ENCODE measurements around the gene DSCAM. TPM values are rescaled to one million over a fixed set of nuclear protein-coding genes. Genes with fewer than 3 reads are reported as not detected.
"Not testable (repeated sequence)": the region's sequence is repeated elsewhere in the genome, so short reads cannot be mapped to it uniquely, and the experiment has no call there.

The DSCAM gene
- total RNA-seq, 2 experiments from 2014 or later, result not detected

DNA sequence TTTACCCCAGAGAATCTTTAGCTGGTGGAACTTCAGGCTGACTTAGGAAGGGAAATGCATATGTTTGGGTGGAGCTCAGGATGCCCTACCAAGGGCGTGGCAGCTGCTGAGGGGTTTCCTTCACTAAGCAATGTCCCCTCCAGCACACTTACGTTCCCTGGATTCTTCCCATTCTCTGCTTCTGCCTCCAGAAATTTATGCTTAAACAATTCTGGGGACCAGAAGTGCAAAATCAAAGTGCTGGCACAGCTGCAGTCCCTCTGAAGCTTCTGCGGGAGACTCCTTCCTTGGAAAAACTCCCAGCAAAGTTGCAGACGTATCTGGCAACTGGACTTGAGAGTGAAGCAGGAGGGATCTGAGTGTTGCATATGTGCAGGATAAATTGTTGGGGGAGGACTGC, 576.9 kb downstream of the DSCAM start:
- Mint-ChIP-seq H3K36me3 (ENCODE audit: low read depth) (no peaks in the 10 kb centered on the region), H3K9me3 (peaks cover 2% of the 10 kb centered on the region), H3K4me1 (ENCODE audit: low read depth) (no peaks in the 10 kb centered on the region), H3K27ac (no peak overlapping the region), H3K27me3 (no peaks in the 10 kb centered on the region), H3K4me3 (no peak overlapping the region)
- no peaks in the 10 kb centered on the region for H3K27me3 ChIP-seq (ENCODE audit: control insufficient read depth in 1 of 2, insufficient read depth in 2 of 2, low read length in 2 of 2)
- no peak overlapping the region for H3K27ac ChIP-seq (ENCODE audit: low read depth in 1 of 2, low read length in 2 of 2)
- ATAC-seq (ENCODE audit: poor library complexity) (no peak), DNase-seq (no peak)
- no peak overlapping the region for H3K4me3 ChIP-seq (ENCODE audit: low read length)
- CTCF ChIA-PET, result no interaction called here
- no peaks in the 10 kb centered on the region for H3K36me3 ChIP-seq (ENCODE audit: insufficient read depth, low read length)
- TF ChIP-seq, protein P1, sequence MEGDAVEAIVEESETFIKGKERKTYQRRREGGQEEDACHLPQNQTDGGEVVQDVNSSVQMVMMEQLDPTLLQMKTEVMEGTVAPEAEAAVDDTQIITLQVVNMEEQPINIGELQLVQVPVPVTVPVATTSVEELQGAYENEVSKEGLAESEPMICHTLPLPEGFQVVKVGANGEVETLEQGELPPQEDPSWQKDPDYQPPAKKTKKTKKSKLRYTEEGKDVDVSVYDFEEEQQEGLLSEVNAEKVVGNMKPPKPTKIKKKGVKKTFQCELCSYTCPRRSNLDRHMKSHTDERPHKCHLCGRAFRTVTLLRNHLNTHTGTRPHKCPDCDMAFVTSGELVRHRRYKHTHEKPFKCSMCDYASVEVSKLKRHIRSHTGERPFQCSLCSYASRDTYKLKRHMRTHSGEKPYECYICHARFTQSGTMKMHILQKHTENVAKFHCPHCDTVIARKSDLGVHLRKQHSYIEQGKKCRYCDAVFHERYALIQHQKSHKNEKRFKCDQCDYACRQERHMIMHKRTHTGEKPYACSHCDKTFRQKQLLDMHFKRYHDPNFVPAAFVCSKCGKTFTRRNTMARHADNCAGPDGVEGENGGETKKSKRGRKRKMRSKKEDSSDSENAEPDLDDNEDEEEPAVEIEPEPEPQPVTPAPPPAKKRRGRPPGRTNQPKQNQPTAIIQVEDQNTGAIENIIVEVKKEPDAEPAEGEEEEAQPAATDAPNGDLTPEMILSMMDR (IDR thresholded peaks at IDR 0.05), result no peak
- H3K4me1 ChIP-seq (ENCODE audit: insufficient read depth, low read length), result no peaks in the 10 kb centered on the region
- H3K9me3 ChIP-seq (ENCODE audit: control insufficient read depth in 1 of 2, insufficient read depth in 1 of 2, low read length in 2 of 2), result peaks cover 0 to 9% of the 10 kb centered on the region in 2 experiments
- POLR2A ChIA-PET, result no interaction called here
- intact Hi-C loops (cut with DNase I, micrococcal nuclease), result no loop called here

DNA sequence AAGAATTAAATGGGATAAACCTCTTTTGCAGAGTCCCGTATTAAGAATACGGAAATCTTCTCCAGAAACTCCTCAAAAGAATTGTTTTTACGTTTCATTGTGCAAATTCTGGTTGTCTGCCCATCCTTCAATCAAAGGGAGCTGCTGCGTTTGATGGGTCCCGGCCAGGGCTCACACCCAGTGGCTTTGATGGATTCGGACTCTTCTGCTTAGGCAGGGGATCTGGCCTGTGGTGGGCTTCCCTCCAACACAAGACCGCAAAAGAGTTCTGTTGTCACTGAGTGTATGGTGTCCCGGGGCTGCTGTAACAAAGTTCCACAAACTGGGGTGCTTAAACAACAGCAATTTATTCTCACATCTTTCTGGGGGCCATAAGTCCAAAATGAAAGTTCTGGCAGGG, 577.7 kb downstream of the DSCAM start:
- TF ChIP-seq, protein P1 (IDR thresholded peaks at IDR 0.05), result no peak

DNA sequence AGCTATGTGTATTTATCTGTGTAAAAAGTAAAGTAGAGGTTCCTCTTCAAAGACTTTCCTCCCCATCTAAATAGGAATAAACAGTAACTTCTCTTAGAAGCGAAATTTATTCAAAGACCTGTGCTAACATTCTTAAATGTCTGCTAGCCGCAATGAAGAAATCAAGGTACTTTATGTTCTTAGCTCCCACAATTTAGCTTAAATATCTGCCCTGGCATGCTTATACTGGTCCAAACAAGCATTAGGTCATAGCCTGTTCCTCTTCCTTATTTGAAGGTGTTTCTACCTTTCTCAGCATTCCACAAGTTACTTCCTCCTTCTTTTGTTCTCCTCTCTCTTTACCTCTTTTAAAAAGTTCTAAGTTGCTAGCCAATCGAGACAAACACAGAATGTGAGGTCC, 588.5 kb downstream of the DSCAM start:
- H3K36me3 ChIP-seq (ENCODE audit: insufficient read depth, low read length); H3K27me3 Mint-ChIP-seq; H3K27ac ChIP-seq (ENCODE audit: low read depth in 1 of 2, low read length in 2 of 2); H3K27me3 ChIP-seq (ENCODE audit: control insufficient read depth in 1 of 2, insufficient read depth in 2 of 2, low read length in 2 of 2); H3K9me3 ChIP-seq (ENCODE audit: control insufficient read depth in 1 of 2, insufficient read depth in 1 of 2, low read length in 2 of 2); H3K36me3 Mint-ChIP-seq (ENCODE audit: low read depth); intact Hi-C loops (cut with DNase I, micrococcal nuclease); H3K4me1 Mint-ChIP-seq (ENCODE audit: low read depth); H3K4me3 ChIP-seq (ENCODE audit: low read length); H3K4me1 ChIP-seq (ENCODE audit: insufficient read depth, low read length); DNase-seq; ATAC-seq (ENCODE audit: poor library complexity); H3K27ac Mint-ChIP-seq; H3K9me3 Mint-ChIP-seq; CTCF ChIA-PET; H3K4me3 Mint-ChIP-seq; POLR2A ChIA-PET: not testable (repeated sequence)

More for the DNA sequence above, 577.7 kb downstream of the DSCAM start:
- ChIA-PET CTCF (no interaction called here), POLR2A (no interaction called here)
- Histone ChIP-seq H3K27ac (ENCODE audit: low read depth in 1 of 2, low read length in 2 of 2) (no peak overlapping the region), H3K4me3 (ENCODE audit: low read length) (no peak overlapping the region), H3K4me1 (ENCODE audit: insufficient read depth, low read length) (no peaks in the 10 kb centered on the region), H3K36me3 (ENCODE audit: insufficient read depth, low read length) (no peaks in the 10 kb centered on the region), H3K9me3 (ENCODE audit: control insufficient read depth in 1 of 2, insufficient read depth in 1 of 2, low read length in 2 of 2) (peaks cover 0 to 13% of the 10 kb centered on the region in 2 experiments), H3K27me3 (ENCODE audit: control insufficient read depth in 1 of 2, insufficient read depth in 2 of 2, low read length in 2 of 2) (no peaks in the 10 kb centered on the region)
- H3K36me3 Mint-ChIP-seq (ENCODE audit: low read depth), result no peaks in the 10 kb centered on the region
- H3K27me3 Mint-ChIP-seq, result no peaks in the 10 kb centered on the region
- H3K9me3 Mint-ChIP-seq, result peaks cover 2% of the 10 kb centered on the region
- intact Hi-C loops (cut with DNase I, micrococcal nuclease), result no loop called here
- ATAC-seq (ENCODE audit: poor library complexity) (no peak), DNase-seq (no peak)
- no peak overlapping the region for H3K4me3 Mint-ChIP-seq
- no peak overlapping the region for H3K27ac Mint-ChIP-seq
- no peaks in the 10 kb centered on the region for H3K4me1 Mint-ChIP-seq (ENCODE audit: low read depth)

DNA sequence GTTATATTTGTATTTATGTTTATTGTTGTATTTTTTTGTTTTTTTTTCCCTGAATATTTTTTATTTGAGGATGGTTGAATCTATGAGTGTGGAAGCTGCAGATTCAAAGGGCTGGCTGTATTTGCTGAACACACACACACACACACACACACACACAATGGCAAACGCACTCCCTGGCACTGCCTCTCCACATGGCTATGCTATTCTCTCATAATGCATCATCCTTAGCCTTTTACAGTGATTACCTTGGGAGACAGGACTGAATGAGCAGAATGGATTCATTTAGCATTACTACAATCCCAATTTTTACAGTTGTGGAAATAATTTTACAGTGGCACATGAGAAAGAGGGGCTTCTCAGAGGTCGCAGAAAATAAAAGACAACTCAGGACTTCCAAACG, 589.6 kb downstream of the DSCAM start:
- H3K27me3 ChIP-seq (ENCODE audit: control insufficient read depth in 1 of 2, insufficient read depth in 2 of 2, low read length in 2 of 2), result no peaks in the 10 kb centered on the region
- TF ChIP-seq, protein P1 (IDR thresholded peaks at IDR 0.05), result no peak
- no peaks in the 10 kb centered on the region for H3K4me1 ChIP-seq (ENCODE audit: insufficient read depth, low read length)
- POLR2A ChIA-PET, result no interaction called here
- peaks cover 4% of the 10 kb centered on the region for H3K9me3 Mint-ChIP-seq
- no peaks in the 10 kb centered on the region for H3K27me3 Mint-ChIP-seq
- no peaks in the 10 kb centered on the region for H3K36me3 Mint-ChIP-seq (ENCODE audit: low read depth)
- H3K4me3 ChIP-seq (ENCODE audit: low read length), result no peak overlapping the region
- CTCF ChIA-PET, result no interaction called here
- no peak for ATAC-seq (ENCODE audit: poor library complexity)
- H3K27ac Mint-ChIP-seq, result no peak overlapping the region
- H3K4me1 Mint-ChIP-seq (ENCODE audit: low read depth), result no peaks in the 10 kb centered on the region
- intact Hi-C loops (cut with DNase I, micrococcal nuclease), result no loop called here
- no peak for DNase-seq
- H3K9me3 ChIP-seq (ENCODE audit: control insufficient read depth in 1 of 2, insufficient read depth in 1 of 2, low read length in 2 of 2), result no peaks in the 10 kb centered on the region
- H3K27ac ChIP-seq (ENCODE audit: low read depth in 1 of 2, low read length in 2 of 2), result no peak overlapping the region
- H3K4me3 Mint-ChIP-seq, result no peak overlapping the region
- no peaks in the 10 kb centered on the region for H3K36me3 ChIP-seq (ENCODE audit: insufficient read depth, low read length)
